Loucy (cell line): ENCODE measurements around the gene CCK.

Experiments
- H2AFZ ChIP-seq: fragments of 200-600 bp; sonication (generic); 2 replicates; pipeline ENCODE4 v1.6.0; 2016; ENCODE audit warnings: antibody characterized with exemption, mild to moderate bottlenecking, low read length, moderate library complexity
- H3F3A ChIP-seq: fragments of 200-600 bp; 2 replicates; pipeline ENCODE4 v1.6.0; 2016; ENCODE audit warnings: antibody characterized with exemption, low read depth, mild to moderate bottlenecking
- H3K27me3 ChIP-seq: fragments of 200-600 bp; sonication (generic); 2 replicates; pipeline ENCODE4 v1.6.1; 2014; ENCODE audit warnings: low read length, mild to moderate bottlenecking; ENCODE audit not compliant: insufficient read depth, poor library complexity, severe bottlenecking
- H3K36me3 ChIP-seq: fragments of 200-600 bp; sonication (generic); 2 replicates; pipeline ENCODE4 v1.6.1; 2016; ENCODE audit warnings: low read length; ENCODE audit not compliant: insufficient read depth
- H3K4me1 ChIP-seq: fragments of 200-600 bp; sonication (generic); 2 replicates; pipeline ENCODE4 v1.5.1; 2014; ENCODE audit warnings: low read length, mild to moderate bottlenecking; ENCODE audit not compliant: insufficient read depth, poor library complexity, severe bottlenecking
- H3K4me2 ChIP-seq: fragments of 200-600 bp; sonication (generic); 2 replicates; pipeline ENCODE4 v1.6.0; 2014; ENCODE audit warnings: antibody characterized with exemption, low read length, low read depth, mild to moderate bottlenecking; ENCODE audit not compliant: poor library complexity, severe bottlenecking
- H3K4me3 ChIP-seq: fragments of 200-600 bp; sonication (generic); 2 replicates; pipeline ENCODE4 v1.5.1; 2014; ENCODE audit warnings: low read length, mild to moderate bottlenecking, mixed read lengths; ENCODE audit not compliant: poor library complexity, severe bottlenecking
- H3K79me2 ChIP-seq: fragments of 200-600 bp; sonication (generic); 2 replicates; pipeline ENCODE4 v1.6.1; 2014; ENCODE audit warnings: low read length; ENCODE audit not compliant: insufficient read depth
- H3K9ac ChIP-seq: fragments of 200-600 bp; sonication (generic); 2 replicates; pipeline ENCODE4 v1.6.0; 2014; ENCODE audit warnings: mild to moderate bottlenecking, low read depth, low read length, moderate library complexity; ENCODE audit not compliant: poor library complexity, severe bottlenecking
- H3K9me2 ChIP-seq: fragments of 200-600 bp; sonication (generic); replicated peaks from 2 replicates; pipeline ENCODE4 v1.6.1; 2016; ENCODE audit warnings: low read depth, low read length, mixed read lengths
- H3K9me3 ChIP-seq: fragments of 200-600 bp; sonication (generic); 2 replicates; pipeline ENCODE4 v1.6.1; 2014; ENCODE audit warnings: mild to moderate bottlenecking, antibody characterized with exemption, low read length, low read depth; ENCODE audit not compliant: insufficient read depth
- H4K20me1 ChIP-seq: fragments of 200-600 bp; sonication (generic); 2 replicates; pipeline ENCODE4 v1.6.0; 2014; ENCODE audit warnings: antibody characterized with exemption, low read length, mild to moderate bottlenecking; ENCODE audit not compliant: insufficient read depth, poor library complexity, severe bottlenecking
- EZH2phosphoT487 ChIP-seq: fragments of 200-600 bp; IDR thresholded peaks from 2 replicates; pipeline ENCODE4 v1.6.1; 2018; ENCODE audit warnings: antibody characterized with exemption, mild to moderate bottlenecking, moderate library complexity, borderline replicate concordance
- TF ChIP-seq, protein P1 (sequence below): fragments of 200-600 bp; sonication (generic); conservative IDR thresholded peaks from 2 replicates; pipeline ENCODE4 v1.5.1; 2014; ENCODE audit warnings: mild to moderate bottlenecking, antibody characterized with exemption, low read length

The CCK gene

DNA sequence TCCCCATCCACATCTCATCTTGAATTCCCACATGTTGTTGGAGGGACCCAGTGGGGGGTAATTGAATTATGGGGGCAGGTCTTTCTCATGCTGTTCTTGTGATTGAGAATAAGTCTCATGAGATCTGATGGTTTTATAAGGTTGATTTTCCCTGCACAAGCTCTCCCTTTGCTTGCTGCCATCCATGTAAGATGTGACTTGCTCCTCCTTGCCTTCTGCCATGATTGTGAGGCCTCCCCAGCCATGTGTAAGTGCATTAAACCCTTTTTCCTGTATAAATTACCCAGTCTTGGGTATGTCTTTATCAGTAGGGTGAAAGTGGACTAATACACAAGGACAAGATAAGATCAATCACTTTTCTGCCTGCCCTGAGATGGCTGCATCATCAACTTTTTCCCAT lies 5.8 kb upstream of the CCK start:
- Histone ChIP-seq H2AFZ (no peak overlapping the region), H3K9ac (no peak overlapping the region), H3K4me2 (no peak overlapping the region), H3F3A (no peaks in the 10 kb centered on the region), H3K36me3 (no peaks in the 10 kb centered on the region), H3K9me2 (no peaks in the 10 kb centered on the region), H4K20me1 (no peaks in the 10 kb centered on the region), H3K4me3 (no peak overlapping the region), H3K79me2 (no peaks in the 10 kb centered on the region), H3K27me3 (peaks cover 6% of the 10 kb centered on the region), H3K4me1 (no peaks in the 10 kb centered on the region), H3K9me3 (0 out of 2 replicates have a peak, but pooled peaks cover 3% of the 10 kb centered on the region)
- TF ChIP-seq, protein P1, sequence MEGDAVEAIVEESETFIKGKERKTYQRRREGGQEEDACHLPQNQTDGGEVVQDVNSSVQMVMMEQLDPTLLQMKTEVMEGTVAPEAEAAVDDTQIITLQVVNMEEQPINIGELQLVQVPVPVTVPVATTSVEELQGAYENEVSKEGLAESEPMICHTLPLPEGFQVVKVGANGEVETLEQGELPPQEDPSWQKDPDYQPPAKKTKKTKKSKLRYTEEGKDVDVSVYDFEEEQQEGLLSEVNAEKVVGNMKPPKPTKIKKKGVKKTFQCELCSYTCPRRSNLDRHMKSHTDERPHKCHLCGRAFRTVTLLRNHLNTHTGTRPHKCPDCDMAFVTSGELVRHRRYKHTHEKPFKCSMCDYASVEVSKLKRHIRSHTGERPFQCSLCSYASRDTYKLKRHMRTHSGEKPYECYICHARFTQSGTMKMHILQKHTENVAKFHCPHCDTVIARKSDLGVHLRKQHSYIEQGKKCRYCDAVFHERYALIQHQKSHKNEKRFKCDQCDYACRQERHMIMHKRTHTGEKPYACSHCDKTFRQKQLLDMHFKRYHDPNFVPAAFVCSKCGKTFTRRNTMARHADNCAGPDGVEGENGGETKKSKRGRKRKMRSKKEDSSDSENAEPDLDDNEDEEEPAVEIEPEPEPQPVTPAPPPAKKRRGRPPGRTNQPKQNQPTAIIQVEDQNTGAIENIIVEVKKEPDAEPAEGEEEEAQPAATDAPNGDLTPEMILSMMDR: no peak
- TF ChIP-seq EZH2phosphoT487: no peak

DNA sequence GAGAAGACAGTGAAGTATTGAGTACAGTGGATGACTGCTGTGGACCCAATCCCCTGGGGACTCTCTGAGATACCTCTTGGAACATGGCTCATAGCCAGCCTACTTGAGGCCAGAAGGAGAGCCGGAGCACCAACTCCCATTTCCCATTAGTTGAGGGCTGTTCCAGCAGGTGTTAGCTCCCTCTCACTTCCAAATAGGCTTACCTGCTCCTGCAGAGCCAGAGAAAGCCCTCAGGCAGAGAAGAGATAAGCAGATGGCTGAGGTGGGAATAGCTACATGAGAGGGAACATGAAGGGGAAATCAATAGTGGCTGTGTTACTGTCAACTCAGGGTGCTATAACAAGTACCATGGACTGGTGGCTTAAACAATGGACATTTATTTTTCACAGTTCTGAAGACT lies 4.6 kb upstream of the CCK start:
- Histone ChIP-seq H3K27me3 (no peaks in the 10 kb centered on the region), H3F3A (no peaks in the 10 kb centered on the region)

DNA sequence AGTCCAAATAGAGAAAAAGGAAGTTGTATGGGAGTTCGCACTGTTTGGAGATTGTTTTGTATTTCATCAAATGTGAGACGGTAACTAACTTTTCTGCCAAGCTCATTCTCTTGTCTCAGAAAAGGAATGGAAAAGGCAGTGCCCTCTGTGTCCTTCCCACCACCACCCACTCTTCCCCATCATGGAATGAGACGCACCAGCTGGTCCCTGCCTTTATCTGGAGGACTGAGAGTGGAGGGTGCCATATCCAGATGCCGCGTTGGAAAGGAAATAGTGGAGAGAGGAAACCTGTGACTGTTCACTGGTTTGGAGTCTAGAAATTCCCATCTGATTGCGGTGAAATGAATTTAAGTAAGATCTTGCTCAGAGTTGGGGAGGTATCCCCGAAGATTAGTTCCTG lies 3.7 kb upstream of the CCK start:
- Histone ChIP-seq H3K27me3 (no peaks in the 10 kb centered on the region), H4K20me1 (no peaks in the 10 kb centered on the region), H3K9ac (no peak overlapping the region), H3K4me2 (no peak overlapping the region), H3F3A (no peaks in the 10 kb centered on the region), H3K9me2 (no peaks in the 10 kb centered on the region), H3K4me3 (no peak overlapping the region), H3K9me3 (0 out of 2 replicates have a peak, but pooled peaks cover 3% of the 10 kb centered on the region), H3K79me2 (no peaks in the 10 kb centered on the region), H2AFZ (no peak overlapping the region), H3K4me1 (no peaks in the 10 kb centered on the region), H3K36me3 (no peaks in the 10 kb centered on the region)
- TF ChIP-seq, protein P1: no peak
- no peak for TF ChIP-seq EZH2phosphoT487

More for the DNA sequence above, 4.6 kb upstream of the CCK start:
- H4K20me1 ChIP-seq: no peaks in the 10 kb centered on the region
- H3K9me2 ChIP-seq: no peaks in the 10 kb centered on the region
- H3K9me3 ChIP-seq: 0 out of 2 replicates have a peak, but pooled peaks cover 3% of the 10 kb centered on the region
- H3K36me3 ChIP-seq: no peaks in the 10 kb centered on the region
- TF ChIP-seq EZH2phosphoT487: no peak
- TF ChIP-seq, protein P1: no peak
- no peak overlapping the region for H3K4me2 ChIP-seq
- no peak overlapping the region for H2AFZ ChIP-seq
- no peak overlapping the region for H3K4me3 ChIP-seq
- H3K79me2 ChIP-seq: no peaks in the 10 kb centered on the region
- no peak overlapping the region for H3K9ac ChIP-seq
- no peaks in the 10 kb centered on the region for H3K4me1 ChIP-seq
